ENCODE results near the gene NEK10.
A peak's percentile ranks its signal among the peaks of the same experiment; 100 is the strongest.

The NEK10 gene

DNA sequence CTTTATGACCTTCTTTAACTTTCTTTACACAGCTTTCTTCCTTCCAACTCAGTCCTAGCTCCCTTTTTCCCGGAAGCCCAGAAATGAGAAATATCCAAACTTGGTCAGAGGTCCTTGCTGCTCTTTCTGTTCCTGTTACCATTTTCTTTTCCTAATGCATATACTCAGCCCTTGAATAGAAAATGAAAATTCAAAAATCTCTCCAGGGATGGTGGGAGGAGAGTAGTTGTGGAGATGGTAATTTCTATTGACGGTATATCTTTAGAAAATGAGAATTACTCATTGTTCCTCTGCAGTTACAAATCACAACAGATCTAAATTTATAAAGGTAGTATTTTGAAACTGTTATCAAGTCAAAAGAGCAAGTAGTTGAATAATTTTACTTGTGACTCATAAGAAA lies 255.1 kb downstream of the NEK10 start:
- no peak for FAIRE-seq
- no peak for DNase-seq (ENCODE audit: low spot score)

- FAIRE-seq: no peak
- no peak for DNase-seq (ENCODE audit: low spot score)
These were observed 259.2 kb downstream of the NEK10 start for GRCh38 chr3:27110020-27110419.

DNA sequence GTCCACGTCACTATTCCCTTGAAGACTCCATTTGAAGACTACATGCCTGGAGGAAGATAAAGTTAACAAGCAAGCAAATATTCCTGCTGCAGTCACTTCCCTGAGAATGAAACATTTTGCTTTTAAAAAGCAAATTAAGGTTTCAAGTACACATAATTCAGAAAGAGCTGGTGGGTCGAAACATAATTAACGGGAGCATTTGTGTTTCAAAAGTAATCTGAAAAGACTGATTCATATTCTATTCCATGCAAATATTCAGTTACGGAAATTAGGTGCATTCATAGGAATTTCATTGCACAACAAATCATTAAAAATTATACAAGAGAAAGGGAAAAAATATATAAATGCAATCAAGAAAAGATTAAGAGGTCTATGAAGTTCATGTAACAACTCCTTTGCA lies 260.9 kb downstream of the NEK10 start:
- DNase-seq (ENCODE audit: low spot score) (no peak), FAIRE-seq (no peak)

DNA sequence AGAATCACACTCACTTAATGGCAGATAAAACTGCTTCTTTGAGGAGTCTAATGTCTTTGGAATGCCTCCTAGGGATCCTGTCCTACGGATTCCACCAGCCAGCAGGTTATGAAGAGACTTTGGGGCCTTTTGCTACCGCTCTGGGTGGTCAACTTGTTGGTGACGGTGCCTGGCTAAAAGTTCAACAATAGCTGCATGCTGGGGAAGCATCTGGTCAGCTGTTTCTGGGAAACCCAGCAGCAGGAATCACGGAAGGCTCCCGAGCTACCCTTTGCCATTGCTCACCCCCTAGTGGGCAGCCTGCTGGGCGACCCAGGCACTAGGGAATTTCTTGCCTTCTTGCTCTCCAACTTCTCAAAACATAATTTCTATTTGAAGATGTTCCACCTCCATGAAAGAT lies 263.3 kb downstream of the NEK10 start:
- no peak for FAIRE-seq
- DNase-seq (ENCODE audit: low spot score): no peak

GRCh38 chr3:27097182-27097581 lies 272.0 kb downstream of the NEK10 start:
- FAIRE-seq: no peak
- no peak for DNase-seq (ENCODE audit: low spot score)

- FAIRE-seq: no peak
- DNase-seq (ENCODE audit: low spot score): no peak
These were observed 273.5 kb downstream of the NEK10 start for GRCh38 chr3:27095553-27096222.

GRCh38 chr3:27094721-27095120 lies 274.5 kb downstream of the NEK10 start:
- FAIRE-seq (no peak), DNase-seq (ENCODE audit: low spot score) (no peak)

GRCh38 chr3:27093771-27094170 lies 275.4 kb downstream of the NEK10 start:
- no peak for DNase-seq (ENCODE audit: low spot score)
- FAIRE-seq: no peak

GRCh38 chr3:27090275-27091041 lies 278.7 kb downstream of the NEK10 start:
- DNase-seq (ENCODE audit: low spot score): no peak

DNA sequence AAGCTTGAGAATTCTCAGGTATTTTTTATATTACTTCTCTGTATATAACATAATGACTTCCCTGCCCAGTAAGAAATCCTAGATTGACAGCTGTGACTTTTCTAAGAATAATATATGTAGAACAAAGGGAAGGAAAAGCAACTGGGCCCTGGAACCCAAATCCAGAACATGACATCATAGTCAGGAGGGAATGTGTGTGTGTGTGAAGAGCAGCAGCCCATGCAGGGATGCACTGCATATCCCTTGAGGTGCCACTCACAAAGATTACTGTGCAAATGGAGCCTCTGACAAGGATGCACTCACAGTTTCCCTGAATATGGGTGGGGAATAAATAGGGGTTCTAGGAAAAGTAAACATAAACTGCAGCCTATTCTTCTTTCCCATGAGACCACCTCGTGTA lies 279.5 kb downstream of the NEK10 start:
- DNase-seq (ENCODE audit: low spot score) (no peak), FAIRE-seq (no peak)

More at GRCh38 chr3:27090275-27091041, 278.7 kb downstream of the NEK10 start:
- no peak for FAIRE-seq

DNA sequence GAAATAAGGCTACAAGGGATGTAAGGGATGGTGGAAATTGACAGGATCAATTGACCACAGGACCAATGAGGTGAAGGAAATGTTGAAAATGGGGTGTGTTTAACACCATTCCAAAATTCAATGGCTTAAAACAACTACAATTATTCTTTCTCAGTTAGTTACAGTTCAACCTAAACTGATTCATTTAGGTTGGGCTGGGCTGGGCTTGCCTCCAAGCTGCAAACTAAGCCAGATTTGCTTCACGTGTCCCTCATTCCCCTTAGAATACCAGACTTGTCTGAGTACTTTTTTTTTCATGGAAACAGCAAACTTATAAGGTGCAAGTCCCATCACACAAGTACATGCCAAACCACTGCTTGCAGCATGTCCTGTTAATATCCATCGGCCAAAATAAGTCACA lies 280.1 kb downstream of the NEK10 start:
- DNase-seq (ENCODE audit: low spot score): no peak
- FAIRE-seq: no peak

- DNase-seq (ENCODE audit: low spot score) (no peak), FAIRE-seq (no peak)
These were observed 283.1 kb downstream of the NEK10 start for GRCh38 chr3:27085829-27086730.

GRCh38 chr3:27081992-27082607 lies 287.1 kb downstream of the NEK10 start:
- DNase-seq (ENCODE audit: low spot score) (no peak), FAIRE-seq (no peak)

DNA sequence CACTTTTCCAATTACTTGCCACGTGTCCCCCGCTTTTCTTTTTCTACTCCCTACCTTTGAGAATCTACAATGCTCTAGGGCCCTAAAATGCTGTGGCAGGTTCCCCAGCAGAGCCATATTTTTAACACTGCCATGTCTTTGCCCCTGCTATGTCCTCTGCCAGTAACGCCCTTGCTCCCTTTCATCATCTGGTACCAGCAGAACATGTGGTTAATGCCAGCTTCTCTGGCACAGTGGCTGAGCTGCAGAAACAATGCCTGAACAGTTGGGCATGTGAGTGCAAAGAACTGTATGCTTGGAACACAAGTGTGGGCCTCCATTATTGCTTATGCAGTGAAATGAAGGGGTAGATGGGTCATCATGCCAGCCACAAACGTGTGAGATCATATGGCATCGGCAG lies 287.6 kb downstream of the NEK10 start:
- FAIRE-seq: no peak

DNA sequence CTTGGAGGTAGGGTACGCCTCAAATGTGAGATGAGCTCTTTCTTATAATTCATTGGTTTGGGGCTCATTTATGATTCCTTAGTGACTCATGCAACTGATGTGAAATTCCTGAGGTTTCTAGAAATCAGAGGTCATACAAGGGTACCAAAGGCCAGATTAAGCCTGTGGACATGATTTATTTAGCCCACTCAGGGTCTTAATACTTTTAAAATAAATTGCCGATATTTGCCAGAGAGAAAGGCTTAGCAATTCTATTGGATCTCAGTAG lies 289.0 kb downstream of the NEK10 start:
- DNase-seq (ENCODE audit: low spot score) (peak; percentile 20), FAIRE-seq (no peak)

More for the DNA sequence above, 287.6 kb downstream of the NEK10 start:
- DNase-seq (ENCODE audit: low spot score): no peak

- no peak for DNase-seq (ENCODE audit: low spot score)
These were observed 289.5 kb downstream of the NEK10 start for GRCh38 chr3:27079427-27080257.

DNA sequence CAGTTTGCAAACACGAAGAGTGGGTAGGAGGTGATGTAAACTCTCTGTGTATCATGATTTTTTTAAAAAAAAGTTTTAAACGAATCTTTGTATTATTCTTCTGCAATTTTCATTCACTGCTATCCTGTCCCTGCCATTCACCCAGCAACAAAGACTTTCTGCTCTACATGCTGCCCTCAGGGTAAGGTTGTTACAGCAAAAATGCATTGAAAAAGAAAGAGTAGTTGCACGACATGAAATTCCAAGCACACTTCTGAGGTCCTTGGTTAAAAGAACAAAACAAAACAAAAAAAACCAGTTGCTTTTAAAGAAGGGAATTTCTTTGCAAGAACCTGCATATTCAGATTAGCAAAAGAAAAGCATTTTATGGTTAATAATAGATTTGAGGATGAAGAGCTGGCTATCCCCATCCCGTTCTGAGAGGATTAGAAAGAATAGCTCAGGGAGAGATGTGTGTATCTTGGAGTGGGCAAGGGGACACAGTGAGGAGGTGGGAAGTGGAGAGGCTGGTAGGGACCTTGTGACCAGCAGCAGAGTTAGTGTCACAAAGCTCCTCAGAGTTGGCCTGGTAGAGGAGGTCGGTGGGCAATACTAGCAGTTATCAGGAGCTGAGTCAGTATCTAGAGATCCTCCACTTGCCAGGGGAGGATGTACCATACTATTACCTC lies 290.8 kb downstream of the NEK10 start:
- DNase-seq (ENCODE audit: low spot score) (no peak), FAIRE-seq (no peak)

More at GRCh38 chr3:27079427-27080257, 289.5 kb downstream of the NEK10 start:
- no peak for FAIRE-seq

- FAIRE-seq (no peak), DNase-seq (ENCODE audit: low spot score) (no peak)
These were observed 292.2 kb downstream of the NEK10 start for GRCh38 chr3:27076815-27077630.

- no peak for DNase-seq (ENCODE audit: low spot score)
- no peak for FAIRE-seq
These were observed 294.3 kb downstream of the NEK10 start for GRCh38 chr3:27074914-27075313.
